Caco-2 (cell line): ENCODE measurements around the gene PDIA5. TPM values are rescaled to one million over a fixed set of nuclear protein-coding genes. Genes with fewer than 3 reads are reported as not detected.

Experiments
- BruUV-seq: library from RNA; stranded (reverse); fragments of 400-500 nt; replicated peaks from 2 replicates; lab custom pipeline; 2021; lab: Mats Ljungman, UMichigan
- CTCF ChIA-PET: fragments of 300-600 bp; sonication (Branson Sonifier 250); formaldehyde crosslinking; loops from one replicate; lab custom pipeline; 2022; ENCODE audit warnings: antibody characterized with exemption; lab: Charles Lee
- POLR2A ChIA-PET: fragments of 300-600 bp; sonication (Branson Sonifier 250); formaldehyde crosslinking; loops from one replicate; lab custom pipeline; 2022; ENCODE audit warnings: antibody characterized with exemption; lab: Charles Lee
- DNase-seq, 2 experiments: peaks; one replicate each; pipeline versions ENCODE4 v3.0.0 to v3.0.0-alpha.2; 2020 to 2022
- H3K27me3 ChIP-seq: replicated peaks from 2 replicates; pipeline ENCODE4 v1.6.0; 2011; ENCODE audit warnings: low read length; ENCODE audit not compliant: control insufficient read depth, insufficient read depth
- H3K36me3 ChIP-seq: 2 replicates; pipeline ENCODE4 v1.5.1; 2011; ENCODE audit warnings: low read length; ENCODE audit not compliant: control insufficient read depth, insufficient read depth
- H3K4me1 ChIP-seq: fragments of 250-450 bp; sonication (Bioruptor Pico); 2 replicates; pipeline ENCODE4 v1.5.1; 2020; ENCODE audit warnings: mild to moderate bottlenecking
- H3K4me3 ChIP-seq: 2 replicates; pipeline ENCODE4 v1.5.1; 2011; ENCODE audit warnings: low read depth, mild to moderate bottlenecking, control low read depth, low read length
- H3K9me3 ChIP-seq: fragments of 250-450 bp; sonication (Bioruptor Pico); 2 replicates; pipeline ENCODE4 v1.5.1; 2020; ENCODE audit warnings: mild to moderate bottlenecking, moderate library complexity
- H3K27ac Mint-ChIP-seq: one replicate; pipeline ENCODE4 v1.8.0; 2022; ENCODE audit warnings: mixed read lengths; ENCODE audit not compliant: unreplicated experiment
- H3K27me3 Mint-ChIP-seq: one replicate; pipeline ENCODE4 v1.8.0; 2022; ENCODE audit warnings: mixed read lengths; ENCODE audit not compliant: insufficient read depth, unreplicated experiment
- H3K36me3 Mint-ChIP-seq: one replicate; pipeline ENCODE4 v1.8.0; 2022; ENCODE audit warnings: mild to moderate bottlenecking, mixed read lengths; ENCODE audit not compliant: insufficient read depth, unreplicated experiment
- H3K4me1 Mint-ChIP-seq: one replicate; pipeline ENCODE4 v1.8.0; 2022; ENCODE audit warnings: low read depth, mixed read lengths; ENCODE audit not compliant: unreplicated experiment
- H3K4me3 Mint-ChIP-seq: one replicate; pipeline ENCODE4 v1.8.0; 2022; ENCODE audit warnings: mild to moderate bottlenecking, moderate library complexity, mixed read lengths; ENCODE audit not compliant: unreplicated experiment
- H3K9me3 Mint-ChIP-seq: one replicate; pipeline ENCODE4 v1.8.0; 2022; ENCODE audit warnings: mixed read lengths; ENCODE audit not compliant: unreplicated experiment
- intact Hi-C: fragments of 100-400 bp; cut with micrococcal nuclease; formaldehyde crosslinking; loops from one replicate; pipeline ENCODE4 v1.10.0; 2022; ENCODE audit not compliant: unreplicated experiment
- total RNA-seq: library from RNA; stranded (reverse); gene quantifications from 2 replicates; pipeline ENCODE4 v1.2.3, GENCODE V29; 2022
- TF ChIP-seq, protein P1 (sequence below), 2 experiments: fragments of 200-600 bp in 1 of 2; IDR thresholded peaks; 1 replicate in 1 of 2; 2 replicates in 1 of 2; pipeline versions ENCODE4 v1.5.1 to v1.8.0; 2011 to 2022; ENCODE audit warnings: antibody characterized with exemption in 1 of 2, control low read depth in 1 of 2, inconsistent platforms in 1 of 2, low read depth in 1 of 2, low read length in 1 of 2, mild to moderate bottlenecking in 1 of 2, moderate library complexity in 1 of 2; ENCODE audit not compliant: insufficient read depth in 1 of 2, severe bottlenecking in 1 of 2, unreplicated experiment in 1 of 2

Gene PDIA5
- total RNA-seq, 1 experiment from 2014 or later = 48.2 TPM

DNA sequence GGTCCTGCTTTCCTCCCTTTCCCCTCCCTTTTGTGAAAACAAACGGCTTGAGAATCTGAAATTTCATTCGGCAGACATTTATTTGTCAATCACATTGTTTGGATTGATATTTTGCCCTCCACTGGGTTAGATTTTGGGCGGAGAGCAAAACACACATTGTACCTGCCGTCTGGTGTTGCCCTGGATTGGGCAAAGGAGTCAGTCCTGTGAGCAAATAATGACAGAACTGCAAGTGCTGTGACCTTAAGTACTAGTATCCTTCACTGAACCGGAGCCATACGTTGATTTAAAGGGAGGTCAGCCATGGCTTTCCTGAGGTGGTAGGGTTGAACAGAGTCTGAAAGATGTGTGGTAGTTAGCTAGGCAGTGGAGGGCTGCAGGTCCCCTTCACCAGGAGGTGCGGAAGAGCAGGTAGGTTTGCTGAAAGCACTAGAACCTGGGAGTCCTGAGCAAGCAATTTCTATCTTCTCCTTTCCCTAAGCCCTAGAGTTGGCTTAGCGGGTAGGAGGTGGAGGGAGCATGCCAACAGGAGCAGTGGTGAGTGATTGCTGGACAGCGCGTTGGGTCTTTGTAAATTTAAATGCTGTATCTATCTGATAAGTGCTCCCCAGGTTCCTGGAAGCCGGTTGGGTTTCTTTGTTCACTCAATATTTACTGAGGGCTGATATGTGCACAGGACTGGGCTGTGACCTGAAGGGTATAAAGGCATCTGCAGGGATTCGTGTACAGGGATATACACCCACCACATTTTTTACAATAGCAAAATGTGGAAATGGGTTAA is 2.0 kb downstream of the PDIA5 start:
- ChIA-PET CTCF (no interaction called here), POLR2A (no interaction called here)
- no peaks in the 10 kb centered on the region for H3K9me3 ChIP-seq
- no peaks in the 10 kb centered on the region for H3K27me3 ChIP-seq
- H3K27ac Mint-ChIP-seq = no peak overlapping the region
- peak overlapping the region; percentile 72 for H3K4me3 Mint-ChIP-seq
- intact Hi-C loops = no loop called here
- no peaks in the 10 kb centered on the region for H3K9me3 Mint-ChIP-seq
- H3K36me3 ChIP-seq = no peaks in the 10 kb centered on the region
- peaks cover 9% of the 10 kb centered on the region for H3K4me1 Mint-ChIP-seq
- TF ChIP-seq, protein P1, sequence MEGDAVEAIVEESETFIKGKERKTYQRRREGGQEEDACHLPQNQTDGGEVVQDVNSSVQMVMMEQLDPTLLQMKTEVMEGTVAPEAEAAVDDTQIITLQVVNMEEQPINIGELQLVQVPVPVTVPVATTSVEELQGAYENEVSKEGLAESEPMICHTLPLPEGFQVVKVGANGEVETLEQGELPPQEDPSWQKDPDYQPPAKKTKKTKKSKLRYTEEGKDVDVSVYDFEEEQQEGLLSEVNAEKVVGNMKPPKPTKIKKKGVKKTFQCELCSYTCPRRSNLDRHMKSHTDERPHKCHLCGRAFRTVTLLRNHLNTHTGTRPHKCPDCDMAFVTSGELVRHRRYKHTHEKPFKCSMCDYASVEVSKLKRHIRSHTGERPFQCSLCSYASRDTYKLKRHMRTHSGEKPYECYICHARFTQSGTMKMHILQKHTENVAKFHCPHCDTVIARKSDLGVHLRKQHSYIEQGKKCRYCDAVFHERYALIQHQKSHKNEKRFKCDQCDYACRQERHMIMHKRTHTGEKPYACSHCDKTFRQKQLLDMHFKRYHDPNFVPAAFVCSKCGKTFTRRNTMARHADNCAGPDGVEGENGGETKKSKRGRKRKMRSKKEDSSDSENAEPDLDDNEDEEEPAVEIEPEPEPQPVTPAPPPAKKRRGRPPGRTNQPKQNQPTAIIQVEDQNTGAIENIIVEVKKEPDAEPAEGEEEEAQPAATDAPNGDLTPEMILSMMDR (IDR thresholded peaks at IDR 0.05; ENCODE audit: insufficient read depth in 1 of 2, low read depth in 1 of 2, low read length in 1 of 2, severe bottlenecking in 1 of 2, unreplicated experiment in 1 of 2) = no peak
- peaks cover 4% of the 10 kb centered on the region for H3K27me3 Mint-ChIP-seq
- no peak for DNase-seq
- H3K4me1 ChIP-seq = peaks cover 12% of the 10 kb centered on the region
- H3K4me3 ChIP-seq = peak overlapping the region; percentile 100
- H3K36me3 Mint-ChIP-seq = peaks cover 25% of the 10 kb centered on the region
- BruUV-seq = TSS peak; percentile 33

DNA sequence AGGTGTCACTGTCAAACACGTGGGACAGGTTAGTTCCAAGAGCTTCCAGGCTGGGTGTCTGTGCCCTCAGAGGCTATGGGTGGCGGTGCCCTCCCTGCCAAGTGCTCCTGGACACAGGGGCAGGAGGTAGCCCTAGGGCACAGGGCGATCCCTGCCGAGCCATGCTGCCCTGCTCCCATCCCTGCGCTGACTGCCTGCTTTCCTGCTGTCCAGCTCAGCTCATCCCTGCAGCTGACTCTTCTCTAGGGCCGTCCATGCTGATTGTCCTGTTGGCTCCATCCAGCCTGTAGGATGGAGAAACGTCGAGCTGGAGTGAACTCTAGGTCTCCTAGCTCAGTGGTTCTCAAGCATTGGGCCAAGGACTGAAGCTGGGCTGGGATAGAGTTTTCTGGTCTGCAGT is 3.7 kb downstream of the PDIA5 start:
- BruUV-seq = no TSS peak
- TF ChIP-seq, protein P1 (IDR thresholded peaks at IDR 0.05; ENCODE audit: insufficient read depth in 1 of 2, low read depth in 1 of 2, low read length in 1 of 2, severe bottlenecking in 1 of 2, unreplicated experiment in 1 of 2) = no peak
- H3K4me1 ChIP-seq = peaks cover 12% of the 10 kb centered on the region
- H3K4me3 ChIP-seq = no peak overlapping the region
- Mint-ChIP-seq H3K27ac (no peak overlapping the region), H3K36me3 (peaks cover 25% of the 10 kb centered on the region), H3K9me3 (no peaks in the 10 kb centered on the region), H3K4me1 (peaks cover 17% of the 10 kb centered on the region), H3K4me3 (no peak overlapping the region), H3K27me3 (no peaks in the 10 kb centered on the region)
- intact Hi-C loops = no loop called here
- H3K9me3 ChIP-seq = no peaks in the 10 kb centered on the region
- no peak for DNase-seq
- POLR2A ChIA-PET = no interaction called here
- CTCF ChIA-PET = interaction anchor here (0.6 to 0.9 kb wide), 3 partner anchors 21 to 397 kb away, joined by 3 read pairs; no protein-coding TSS in a partner anchor
- H3K36me3 ChIP-seq = no peaks in the 10 kb centered on the region
- H3K27me3 ChIP-seq = no peaks in the 10 kb centered on the region

DNA sequence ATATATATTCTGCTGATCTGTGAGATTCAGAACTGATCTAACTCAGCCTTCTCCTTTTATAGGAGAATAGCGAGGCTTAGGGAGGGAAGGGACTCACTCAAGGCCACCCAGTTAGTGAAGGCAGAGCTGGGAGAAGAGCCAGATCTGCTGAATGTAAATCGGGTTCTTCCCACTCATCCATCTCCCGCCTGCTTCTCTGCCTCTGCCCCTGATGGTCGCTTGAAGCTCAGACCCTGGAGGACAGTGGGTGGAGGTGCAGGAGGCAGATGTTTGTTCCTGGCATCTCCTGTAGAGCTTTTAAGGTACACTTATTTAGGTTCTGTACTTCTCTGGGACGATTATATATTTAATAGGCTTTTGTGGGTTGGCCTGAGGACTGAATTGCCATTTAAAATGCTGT is 4.3 kb downstream of the PDIA5 start:
- peaks cover 18% of the 10 kb centered on the region for H3K4me1 Mint-ChIP-seq
- H3K9me3 Mint-ChIP-seq = no peaks in the 10 kb centered on the region
- peaks cover 25% of the 10 kb centered on the region for H3K36me3 Mint-ChIP-seq
- no peaks in the 10 kb centered on the region for H3K27me3 Mint-ChIP-seq
- peaks cover 12% of the 10 kb centered on the region for H3K4me1 ChIP-seq
- CTCF ChIA-PET = interaction anchor here (0.7 to 0.9 kb wide), 2 partner anchors 14 to 40 kb away, joined by 3 read pairs; no protein-coding TSS in a partner anchor
- POLR2A ChIA-PET = no interaction called here
- H3K4me3 ChIP-seq = no peak overlapping the region
- H3K36me3 ChIP-seq = no peaks in the 10 kb centered on the region
- BruUV-seq = no TSS peak
- no peaks in the 10 kb centered on the region for H3K27me3 ChIP-seq
- no peak overlapping the region for H3K27ac Mint-ChIP-seq
- no peak overlapping the region for H3K4me3 Mint-ChIP-seq
- DNase-seq = no peak
- TF ChIP-seq, protein P1 (IDR thresholded peaks at IDR 0.05; ENCODE audit: insufficient read depth in 1 of 2, low read depth in 1 of 2, low read length in 1 of 2, severe bottlenecking in 1 of 2, unreplicated experiment in 1 of 2) = no peak
- no peaks in the 10 kb centered on the region for H3K9me3 ChIP-seq
- intact Hi-C loops = no loop called here
